Caco-2 (cell line): ENCODE results near the gene KIF3A. TPM values are rescaled to one million over a fixed set of nuclear protein-coding genes. Genes with fewer than 3 reads are reported as not detected.

Source experiments
- BruUV-seq: library from RNA; stranded (reverse); fragments of 400-500 nt; replicated peaks from 2 replicates; lab custom pipeline; 2021; lab: Mats Ljungman, UMichigan
- CTCF ChIA-PET: fragments of 300-600 bp; sonication (Branson Sonifier 250); formaldehyde crosslinking; loops from one replicate; lab custom pipeline; 2022; ENCODE audit warnings: antibody characterized with exemption; lab: Charles Lee
- POLR2A ChIA-PET: fragments of 300-600 bp; sonication (Branson Sonifier 250); formaldehyde crosslinking; loops from one replicate; lab custom pipeline; 2022; ENCODE audit warnings: antibody characterized with exemption; lab: Charles Lee
- DNase-seq, 2 experiments: peaks; one replicate each; pipeline versions ENCODE4 v3.0.0 to v3.0.0-alpha.2; 2020 to 2022
- H3K27me3 ChIP-seq: replicated peaks from 2 replicates; pipeline ENCODE4 v1.6.0; 2011; ENCODE audit warnings: low read length; ENCODE audit not compliant: control insufficient read depth, insufficient read depth
- H3K36me3 ChIP-seq: 2 replicates; pipeline ENCODE4 v1.5.1; 2011; ENCODE audit warnings: low read length; ENCODE audit not compliant: control insufficient read depth, insufficient read depth
- H3K4me1 ChIP-seq: fragments of 250-450 bp; sonication (Bioruptor Pico); 2 replicates; pipeline ENCODE4 v1.5.1; 2020; ENCODE audit warnings: mild to moderate bottlenecking
- H3K4me3 ChIP-seq: 2 replicates; pipeline ENCODE4 v1.5.1; 2011; ENCODE audit warnings: low read depth, mild to moderate bottlenecking, control low read depth, low read length
- H3K9me3 ChIP-seq: fragments of 250-450 bp; sonication (Bioruptor Pico); 2 replicates; pipeline ENCODE4 v1.5.1; 2020; ENCODE audit warnings: mild to moderate bottlenecking, moderate library complexity
- H3K27ac Mint-ChIP-seq: one replicate; pipeline ENCODE4 v1.8.0; 2022; ENCODE audit warnings: mixed read lengths; ENCODE audit not compliant: unreplicated experiment
- H3K27me3 Mint-ChIP-seq: one replicate; pipeline ENCODE4 v1.8.0; 2022; ENCODE audit warnings: mixed read lengths; ENCODE audit not compliant: insufficient read depth, unreplicated experiment
- H3K36me3 Mint-ChIP-seq: one replicate; pipeline ENCODE4 v1.8.0; 2022; ENCODE audit warnings: mild to moderate bottlenecking, mixed read lengths; ENCODE audit not compliant: insufficient read depth, unreplicated experiment
- H3K4me1 Mint-ChIP-seq: one replicate; pipeline ENCODE4 v1.8.0; 2022; ENCODE audit warnings: low read depth, mixed read lengths; ENCODE audit not compliant: unreplicated experiment
- H3K4me3 Mint-ChIP-seq: one replicate; pipeline ENCODE4 v1.8.0; 2022; ENCODE audit warnings: mild to moderate bottlenecking, moderate library complexity, mixed read lengths; ENCODE audit not compliant: unreplicated experiment
- H3K9me3 Mint-ChIP-seq: one replicate; pipeline ENCODE4 v1.8.0; 2022; ENCODE audit warnings: mixed read lengths; ENCODE audit not compliant: unreplicated experiment
- CTCF ChIP-seq, 2 experiments: fragments of 200-600 bp in 1 of 2; IDR thresholded peaks; 1 replicate in 1 of 2; 2 replicates in 1 of 2; pipeline versions ENCODE4 v1.5.1 to v1.8.0; 2011 to 2022; ENCODE audit warnings: antibody characterized with exemption in 1 of 2, control low read depth in 1 of 2, inconsistent platforms in 1 of 2, low read depth in 1 of 2, low read length in 1 of 2, mild to moderate bottlenecking in 1 of 2, moderate library complexity in 1 of 2; ENCODE audit not compliant: insufficient read depth in 1 of 2, severe bottlenecking in 1 of 2, unreplicated experiment in 1 of 2
- intact Hi-C: fragments of 100-400 bp; cut with micrococcal nuclease; formaldehyde crosslinking; loops from one replicate; pipeline ENCODE4 v1.10.0; 2022; ENCODE audit not compliant: unreplicated experiment
- total RNA-seq: library from RNA; stranded (reverse); gene quantifications from 2 replicates; pipeline ENCODE4 v1.2.3, GENCODE V29; 2022

The KIF3A gene
- total RNA-seq, 1 experiment from 2014 or later = 12.7 TPM

- no peak for TF ChIP-seq CTCF (IDR thresholded peaks at IDR 0.05; ENCODE audit: insufficient read depth in 1 of 2, low read depth in 1 of 2, low read length in 1 of 2, severe bottlenecking in 1 of 2, unreplicated experiment in 1 of 2)
- no peaks in the 10 kb centered on the region for H3K36me3 ChIP-seq
- Mint-ChIP-seq H3K9me3 (no peaks in the 10 kb centered on the region), H3K4me1 (peaks cover 8% of the 10 kb centered on the region), H3K27ac (no peak overlapping the region), H3K27me3 (no peaks in the 10 kb centered on the region), H3K36me3 (peaks cover 10% of the 10 kb centered on the region), H3K4me3 (no peak overlapping the region)
- no TSS peak for BruUV-seq
- CTCF ChIA-PET = no interaction called here
- POLR2A ChIA-PET = no interaction called here
- no peak for DNase-seq
- H3K4me3 ChIP-seq = no peak overlapping the region
- no peaks in the 10 kb centered on the region for H3K27me3 ChIP-seq
- intact Hi-C loops = no loop called here
- H3K4me1 ChIP-seq = peaks cover 4% of the 10 kb centered on the region; the same call in 1 of the 2 replicates
- H3K9me3 ChIP-seq = no peaks in the 10 kb centered on the region
Measured at GRCh38 chr5:132733499-132734148, 3.7 kb downstream of the KIF3A start.

DNA sequence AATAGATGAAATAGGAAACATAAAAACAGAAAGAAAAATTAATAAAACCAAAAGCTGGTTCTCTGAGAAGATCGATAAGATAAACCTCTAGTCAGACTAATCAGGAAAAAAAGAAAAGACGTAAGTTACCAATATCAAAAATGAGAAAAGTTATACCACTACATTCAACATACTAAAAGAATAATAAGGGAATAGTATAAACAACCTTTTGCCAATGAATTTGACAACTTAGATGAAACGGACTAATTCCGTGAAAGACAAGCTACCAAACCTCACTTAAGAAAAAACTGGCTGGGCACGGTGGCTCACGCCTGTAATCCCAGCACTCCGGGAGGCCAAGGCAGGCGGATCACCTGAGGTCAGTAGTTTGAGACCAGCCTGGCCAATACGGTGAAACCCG is 7.5 kb downstream of the KIF3A start:
- intact Hi-C loops = no loop called here

GRCh38 chr5:132725745-132726144 is 11.6 kb downstream of the KIF3A start:
- H3K27ac Mint-ChIP-seq = no peak overlapping the region
- H3K9me3 Mint-ChIP-seq = no peaks in the 10 kb centered on the region
- BruUV-seq = no TSS peak
- no peaks in the 10 kb centered on the region for H3K27me3 Mint-ChIP-seq
- no peaks in the 10 kb centered on the region for H3K9me3 ChIP-seq
- no peak overlapping the region for H3K4me3 Mint-ChIP-seq
- ChIA-PET CTCF (no interaction called here), POLR2A (no interaction called here)
- H3K36me3 ChIP-seq = no peaks in the 10 kb centered on the region
- H3K36me3 Mint-ChIP-seq = peaks cover 4% of the 10 kb centered on the region
- no peak overlapping the region for H3K4me3 ChIP-seq
- DNase-seq = no peak
- H3K4me1 ChIP-seq = no peaks in the 10 kb centered on the region
- no peaks in the 10 kb centered on the region for H3K27me3 ChIP-seq
- no peak for TF ChIP-seq CTCF (IDR thresholded peaks at IDR 0.05; ENCODE audit: insufficient read depth in 1 of 2, low read depth in 1 of 2, low read length in 1 of 2, severe bottlenecking in 1 of 2, unreplicated experiment in 1 of 2)
- no peaks in the 10 kb centered on the region for H3K4me1 Mint-ChIP-seq
- intact Hi-C loops = no loop called here

More for the DNA sequence above, 7.5 kb downstream of the KIF3A start:
- Mint-ChIP-seq H3K4me3 (no peak overlapping the region), H3K4me1 (no peaks in the 10 kb centered on the region), H3K36me3 (peaks cover 4% of the 10 kb centered on the region), H3K9me3 (no peaks in the 10 kb centered on the region), H3K27me3 (no peaks in the 10 kb centered on the region), H3K27ac (no peak overlapping the region)
- no peaks in the 10 kb centered on the region for H3K27me3 ChIP-seq
- ChIA-PET CTCF (interaction anchor here (0.7 kb wide), 1 partner anchor 25 kb away, joined by 4 read pairs; no protein-coding TSS in a partner anchor), POLR2A (no interaction called here)
- no peak overlapping the region for H3K4me3 ChIP-seq
- DNase-seq = no peak
- no peaks in the 10 kb centered on the region for H3K4me1 ChIP-seq
- BruUV-seq = no TSS peak
- no peak for TF ChIP-seq CTCF (IDR thresholded peaks at IDR 0.05; ENCODE audit: insufficient read depth in 1 of 2, low read depth in 1 of 2, low read length in 1 of 2, severe bottlenecking in 1 of 2, unreplicated experiment in 1 of 2)
- H3K9me3 ChIP-seq = no peaks in the 10 kb centered on the region
- H3K36me3 ChIP-seq = no peaks in the 10 kb centered on the region
